Retina (tissue), 1 donor: ENCODE results near the gene COPG1.
A peak's percentile ranks its signal among the peaks of the same experiment; 100 is the strongest.
"Not testable (repeated sequence)": the region's sequence is repeated elsewhere in the genome, so short reads cannot be mapped to it uniquely, and the experiment has no call there.

Experiments used
- DNase-seq: peaks from one replicate; pipeline ENCODE4 v3.0.0-alpha.2; 2016

The COPG1 gene

GRCh38 chr3:129249284-129250065 is at the start of gene COPG1:
Gene COPG1, plus strand, starts transcription at chr3:129249606. Its CDS starts 104 bp downstream, at chr3:129249710.
- peak; percentile 96 for DNase-seq

GRCh38 chr3:129204473-129204872 is 44.9 kb upstream of the COPG1 start:
- no peak for DNase-seq

DNA sequence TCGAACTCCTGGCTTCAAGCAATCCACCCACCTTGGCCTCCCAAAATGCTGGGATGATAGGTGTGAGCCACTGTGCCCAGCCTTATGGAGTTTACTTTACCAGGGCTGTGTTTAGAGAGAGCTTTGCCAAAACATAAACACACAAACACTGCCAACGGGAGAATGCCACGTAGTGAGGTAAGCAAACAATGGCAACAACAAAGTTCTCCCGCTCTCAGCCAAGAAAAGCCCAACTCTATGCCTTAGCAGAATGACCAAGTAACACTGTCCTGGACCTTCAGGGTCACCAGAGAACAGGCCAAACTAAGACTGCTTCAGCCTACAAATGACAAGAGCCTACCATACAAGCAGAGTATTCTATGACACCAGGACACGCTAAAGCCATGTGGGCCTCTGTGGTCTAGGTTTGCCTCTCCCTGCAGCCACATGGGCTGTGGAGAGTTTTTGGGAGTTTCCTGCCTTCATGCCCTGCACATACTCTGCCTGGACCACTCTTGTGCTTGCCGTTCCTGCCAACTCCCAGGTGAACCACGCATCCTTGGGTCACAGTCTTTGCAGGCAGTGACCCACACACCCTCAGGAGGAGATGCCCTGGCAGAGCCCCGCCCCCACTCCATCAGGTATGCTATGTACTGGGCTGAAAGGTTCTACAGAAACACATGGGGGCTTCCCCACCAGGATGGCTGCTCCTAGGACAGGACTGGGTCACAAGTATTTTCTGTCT is 44.1 kb upstream of the COPG1 start:
- no peak for DNase-seq

DNA sequence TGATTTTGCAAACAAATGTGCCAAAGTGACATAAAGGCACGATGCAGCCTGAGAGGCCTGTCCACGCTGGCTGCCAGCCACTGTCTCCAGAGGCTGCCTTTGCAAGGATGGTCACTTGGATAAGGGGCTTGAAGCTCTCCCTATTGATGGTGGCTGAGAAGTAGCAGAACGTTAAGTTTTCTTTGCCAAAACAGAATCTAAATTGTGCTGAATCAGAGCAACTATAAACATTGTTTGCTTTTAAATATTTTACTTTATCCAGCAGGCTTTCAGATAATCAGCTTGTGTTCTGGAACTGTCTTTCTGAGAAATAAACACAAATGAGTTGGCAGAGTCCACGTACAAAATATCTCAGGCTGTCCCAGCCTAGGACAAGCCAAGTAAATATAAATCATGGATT is 41.9 kb upstream of the COPG1 start:
- no peak for DNase-seq

DNA sequence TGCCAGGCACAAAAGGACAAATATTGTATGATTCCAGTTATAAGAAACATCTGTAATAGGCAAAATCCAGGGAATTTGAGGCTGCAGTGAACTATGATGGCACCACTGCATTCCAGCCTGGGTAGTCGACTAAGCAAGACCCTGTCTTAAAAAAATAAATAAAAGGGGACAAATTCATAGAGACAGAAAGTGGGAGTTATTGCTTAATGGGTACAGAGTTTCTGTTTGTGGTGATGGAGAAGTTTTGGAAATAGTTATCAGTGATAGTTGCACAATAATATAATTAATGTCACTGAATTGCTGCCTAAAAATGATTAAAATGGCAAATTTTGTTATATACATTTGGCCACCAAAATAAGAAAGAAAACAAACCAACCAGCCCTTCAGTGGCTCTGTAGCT is 38.1 kb upstream of the COPG1 start:
- DNase-seq: no peak

DNA sequence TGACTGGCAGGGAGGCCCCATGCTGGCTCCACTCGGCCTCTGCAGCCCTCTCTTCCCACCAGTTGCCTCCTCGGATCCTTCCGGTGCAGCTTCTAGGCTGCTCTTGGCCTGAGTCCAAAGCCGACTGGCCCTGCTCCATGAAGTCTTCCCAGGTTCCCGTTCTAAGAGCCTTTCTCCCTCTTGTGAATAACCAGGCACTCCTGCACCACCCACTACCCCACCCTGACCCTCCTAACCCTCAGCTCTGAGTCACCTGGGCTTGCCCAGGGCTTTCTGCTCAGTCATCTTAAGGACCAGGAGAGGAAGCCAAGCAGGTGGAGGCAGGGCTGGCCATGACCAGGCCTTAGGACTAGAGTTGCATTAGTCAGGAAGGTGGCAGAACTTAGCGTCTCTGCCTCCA is 37.6 kb upstream of the COPG1 start:
- no peak for DNase-seq

DNA sequence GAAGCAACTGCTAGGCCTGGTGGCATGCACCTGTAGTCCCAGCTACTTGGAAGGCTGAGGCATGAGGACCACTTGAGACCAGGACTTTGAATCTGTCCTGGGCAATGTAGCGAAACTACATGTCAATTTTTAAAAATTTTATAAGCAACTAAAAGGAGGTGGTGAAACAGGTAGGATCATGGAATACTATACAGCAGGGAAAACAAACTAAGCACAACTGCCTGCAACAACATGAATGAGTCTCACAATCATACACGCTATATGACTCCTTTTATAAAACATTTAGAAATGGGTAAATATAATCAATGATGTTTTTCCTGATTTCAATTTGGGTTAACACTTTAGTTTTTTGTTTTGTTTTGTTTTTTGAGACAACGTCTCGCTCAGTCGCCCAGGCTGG is 36.2 kb upstream of the COPG1 start:
- DNase-seq: no peak

- no peak for DNase-seq
Observed at GRCh38 chr3:129218742-129219141, 30.7 kb upstream of the COPG1 start.

DNA sequence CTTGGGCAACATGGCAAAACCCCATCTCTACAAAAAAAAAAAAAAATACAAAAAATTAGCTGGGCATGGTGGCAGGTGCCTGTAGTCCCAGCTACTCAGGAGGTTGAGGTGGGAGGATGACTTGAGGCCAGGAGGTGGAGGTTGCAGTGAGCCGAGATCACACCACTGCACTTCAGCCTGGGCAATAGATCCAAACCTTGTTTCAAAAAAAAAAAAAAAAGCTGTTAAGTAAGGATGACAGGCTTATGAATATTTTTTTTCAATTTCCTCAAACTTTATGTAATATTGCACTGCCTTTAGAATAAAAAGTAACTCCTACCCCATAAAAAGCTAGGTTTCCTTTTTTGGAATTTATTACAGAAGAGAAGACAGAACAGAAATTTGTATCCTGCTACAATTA is 25.0 kb upstream of the COPG1 start:
- not testable (repeated sequence) for DNase-seq

- no peak for DNase-seq
Observed at GRCh38 chr3:129224984-129225393, 24.4 kb upstream of the COPG1 start.

GRCh38 chr3:129226374-129226773 is 23.0 kb upstream of the COPG1 start:
- DNase-seq: no peak

- DNase-seq: no peak
Observed at GRCh38 chr3:129228891-129229585, 20.4 kb upstream of the COPG1 start.

- DNase-seq: no peak
Observed at GRCh38 chr3:129230311-129231019, 18.9 kb upstream of the COPG1 start.

DNA sequence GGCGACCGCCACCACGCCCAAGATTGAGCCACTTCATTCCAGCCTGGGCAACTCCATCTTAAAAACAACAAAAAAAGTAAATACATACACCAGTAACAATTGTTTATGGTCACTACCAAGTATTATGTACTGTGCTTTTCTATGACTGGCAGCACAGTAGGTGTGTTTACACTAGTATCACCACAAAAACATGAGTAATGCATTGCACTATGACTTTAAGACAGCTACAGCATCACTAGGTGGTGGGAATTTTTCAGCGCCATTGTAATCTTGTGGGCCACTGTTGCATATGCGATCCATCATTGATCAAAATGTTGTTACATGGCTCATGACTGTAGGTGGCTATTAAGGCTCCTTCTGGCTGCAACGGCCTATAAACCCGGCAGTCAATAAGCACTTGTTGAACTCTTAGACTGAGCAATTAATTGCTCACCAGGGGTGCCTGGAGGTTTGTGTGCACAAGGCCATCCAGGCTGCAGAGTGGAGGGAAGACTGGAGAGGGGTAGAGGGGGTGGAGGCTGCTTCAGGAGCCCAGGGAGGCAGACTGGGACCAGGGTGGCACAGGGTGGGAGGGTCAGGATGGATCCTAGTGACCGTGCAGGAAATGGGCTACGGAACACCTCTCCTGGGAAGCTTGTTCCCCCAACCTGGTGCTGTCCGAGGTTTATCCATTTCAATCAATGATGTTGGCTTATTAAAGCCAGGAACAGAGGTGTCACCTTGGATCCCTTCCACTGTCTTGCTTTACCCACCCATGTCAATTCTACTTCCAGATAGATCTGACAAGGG is 17.9 kb upstream of the COPG1 start:
- no peak for DNase-seq

- no peak for DNase-seq
Observed at GRCh38 chr3:129233538-129233937, 15.9 kb upstream of the COPG1 start.

DNA sequence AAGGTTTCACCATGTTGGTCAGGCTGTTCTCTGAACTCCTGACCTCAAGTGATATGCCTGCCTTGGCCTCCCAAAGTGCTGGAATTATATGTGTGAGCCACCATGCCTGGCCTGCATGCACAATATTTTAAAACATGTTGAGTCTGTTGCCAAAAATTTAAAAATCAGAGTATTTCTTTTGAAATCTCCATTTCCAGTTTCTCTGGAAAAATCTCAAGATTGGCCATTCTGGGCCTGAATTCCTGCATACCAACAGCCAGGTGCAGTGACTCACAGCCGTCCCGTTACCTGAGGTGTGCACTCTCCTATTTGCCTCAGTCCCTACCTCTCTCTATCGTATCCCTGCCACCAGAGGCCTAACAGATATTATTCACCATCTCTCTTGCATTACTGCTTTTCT is 15.0 kb upstream of the COPG1 start:
- DNase-seq: no peak

- DNase-seq: no peak
Observed at GRCh38 chr3:129235344-129235917, 14.0 kb upstream of the COPG1 start.

GRCh38 chr3:129238945-129239705 is 10.3 kb upstream of the COPG1 start:
- no peak for DNase-seq

- DNase-seq: no peak
Observed at GRCh38 chr3:129239991-129240390, 9.4 kb upstream of the COPG1 start.

DNA sequence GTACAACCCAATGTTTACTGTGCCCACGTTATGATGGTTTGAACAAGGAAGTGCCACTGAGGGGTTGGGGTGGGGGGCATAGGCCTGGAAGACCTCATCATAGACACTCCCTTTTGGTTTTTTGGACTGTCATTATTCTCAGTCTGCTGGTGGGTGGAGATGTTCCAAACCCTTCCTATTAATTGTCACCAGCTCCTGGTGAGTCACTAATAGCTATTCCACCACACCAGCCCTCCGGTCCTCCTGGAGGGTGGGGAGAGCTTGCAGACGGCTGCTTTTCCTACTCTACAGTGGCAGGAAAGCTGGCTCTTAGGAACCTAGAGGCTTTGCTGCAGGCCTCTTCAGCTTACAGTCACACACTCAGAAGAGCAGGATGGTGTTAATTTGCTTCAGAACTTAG is 9.0 kb upstream of the COPG1 start:
- DNase-seq: no peak

DNA sequence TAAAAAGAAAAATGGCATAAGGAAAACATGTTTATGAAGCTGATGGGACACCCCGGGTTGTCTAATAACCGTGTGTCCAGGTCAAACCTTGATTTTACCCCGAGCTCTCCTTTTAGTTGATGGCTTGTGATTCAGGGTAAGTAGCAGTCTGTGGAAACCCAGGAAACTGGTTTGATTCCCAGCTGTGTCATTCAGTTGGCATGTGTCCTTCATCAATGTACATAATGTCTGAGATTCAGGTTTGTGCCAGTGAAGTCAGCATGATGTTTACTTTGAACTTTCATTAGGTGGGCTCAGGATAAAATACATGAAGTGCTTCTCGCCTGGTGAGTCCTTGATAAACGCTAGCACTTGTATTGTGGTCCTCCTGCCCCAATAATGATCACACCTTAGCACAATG is 4.3 kb upstream of the COPG1 start:
- DNase-seq: no peak
